K562 (cell line): ENCODE results near the gene PRR14. TPM values are rescaled to one million over a fixed set of nuclear protein-coding genes. Genes with fewer than 3 reads are reported as not detected.

Experiments
- ARID2 ChIP-seq: fragments of 450-650 bp; IDR thresholded peaks from 2 replicates; pipeline ENCODE4 v1.6.1; 2017; ENCODE audit warnings: antibody characterized with exemption, mild to moderate bottlenecking
- IRF2 ChIP-seq: sonication (generic); formaldehyde crosslinking; IDR thresholded peaks from 2 replicates; pipeline ENCODE4 v1.8.1; 2022; ENCODE audit warnings: mild to moderate bottlenecking, missing genetic modification reagents
- JUND ChIP-seq, 2 experiments: IDR thresholded peaks; 2 replicates in 1 of 2; 3 replicates in 1 of 2; pipeline ENCODE4 v1.6.1; 2011; ENCODE audit warnings: borderline replicate concordance in 2 of 2, low read depth in 2 of 2, low read length in 2 of 2, improper control_type of control experiment in 1 of 2, missing biosample characterization in 1 of 2, missing genetic modification characterization in 1 of 2, missing genetic modification reagents in 1 of 2
- MTA2 ChIP-seq: fragments of 450-650 bp; IDR thresholded peaks from 2 replicates; pipeline ENCODE4 v1.6.1; 2016; ENCODE audit warnings: low read depth
- MTF1 ChIP-seq: fragments of 250-450 bp; sonication (Bioruptor Pico); IDR thresholded peaks from 2 replicates; pipeline ENCODE4 v1.9.0; 2021; ENCODE audit warnings: moderate library complexity, mild to moderate bottlenecking, inconsistent platforms, borderline replicate concordance
- NR1H2 ChIP-seq: sonication (generic); formaldehyde crosslinking; IDR thresholded peaks from 2 replicates; pipeline ENCODE4 v1.4.0; 2020; ENCODE audit warnings: mild to moderate bottlenecking, missing genetic modification reagents
- NR2C1 ChIP-seq, 2 experiments: fragments of 450-650 bp; IDR thresholded peaks; 2 replicates each; pipeline ENCODE4 v1.6.1; 2017; ENCODE audit warnings: mild to moderate bottlenecking in 2 of 2, antibody characterized with exemption in 1 of 2, inconsistent platforms in 1 of 2, missing compliant biosample characterization in 1 of 2, missing genetic modification characterization in 1 of 2
- OTX1 ChIP-seq: fragments of 450-650 bp; formaldehyde crosslinking; IDR thresholded peaks from 2 replicates; pipeline ENCODE4 v1.4.0; 2022; ENCODE audit warnings: mild to moderate bottlenecking
- POLR3G ChIP-seq: IDR thresholded peaks from 2 replicates; pipeline ENCODE4 v1.6.1; 2011; ENCODE audit not compliant: insufficient read length, insufficient replicate concordance; ENCODE audit errors: extremely low read depth
- SMARCA5 ChIP-seq: fragments of 450-650 bp; IDR thresholded peaks from 2 replicates; pipeline ENCODE4 v1.6.1; 2016
- SMARCB1 ChIP-seq: IDR thresholded peaks from 2 replicates; pipeline ENCODE4 v1.6.1; 2011; ENCODE audit warnings: improper control_type of control experiment, low read depth; ENCODE audit not compliant: insufficient read length
- SNRNP70 ChIP-seq: fragments of 200-400 bp; formaldehyde crosslinking; optimal IDR thresholded peaks from 2 replicates; pipeline ENCODE3; 2017; ENCODE audit warnings: low read depth, low read length
- USF2 ChIP-seq: sonication (generic); formaldehyde crosslinking; IDR thresholded peaks from 2 replicates; pipeline ENCODE4 v1.5.0; 2020; ENCODE audit warnings: missing genetic modification reagents
- ZBTB34 ChIP-seq: fragments of 250-450 bp; sonication (Bioruptor Pico); IDR thresholded peaks from 2 replicates; pipeline ENCODE4 v1.8.0; 2021; ENCODE audit warnings: mild to moderate bottlenecking, moderate library complexity
- ZHX1 ChIP-seq: fragments of 150-350 bp; conservative IDR thresholded peaks from 2 replicates; pipeline ENCODE4 v1.6.1; 2014; ENCODE audit warnings: low read length
- ZNF143 ChIP-seq: sonication (generic); formaldehyde crosslinking; IDR thresholded peaks from 2 replicates; pipeline ENCODE4 v1.9.0; 2022; ENCODE audit warnings: mild to moderate bottlenecking, missing genetic modification reagents
- ZNF408 ChIP-seq: fragments of 250-450 bp; sonication (Bioruptor Pico); IDR thresholded peaks from 2 replicates; pipeline ENCODE4 v1.4.0; 2020; ENCODE audit warnings: low read depth, mild to moderate bottlenecking, moderate library complexity
- ZNF518B ChIP-seq: fragments of 250-450 bp; sonication (Bioruptor Pico); IDR thresholded peaks from 2 replicates; pipeline ENCODE4 v1.5.0; 2021; ENCODE audit warnings: mild to moderate bottlenecking, moderate library complexity
- ZNF785 ChIP-seq: fragments of 250-450 bp; sonication (Bioruptor Pico); IDR thresholded peaks from 2 replicates; pipeline ENCODE4 v1.4.0; 2020; ENCODE audit warnings: mild to moderate bottlenecking
- polyA plus RNA-seq, 8 experiments: library from polyadenylated mRNA; depleted of rRNA in 4 of 8; stranded (reverse) in 5 of 8; unstranded in 3 of 8; fragments of >200 nt; fragmentation: Nextera tagmentation in 2 of 8; fragmentation: Illumina TruSeq in 1 of 8; extraction: Ambion mirVana in 2 of 8; extraction: Trizol in 1 of 8; gene quantifications; 2 replicates each; pipeline versions ENCODE4 v1.2.1 to v1.2.3, GENCODE V29; 2011 to 2014; ENCODE audit warnings: inconsistent platforms in 1 of 8, missing spikeins in 1 of 8
- total RNA-seq, 7 experiments: library from RNA; depleted of rRNA in 6 of 7; stranded (reverse); fragments of >200 nt in 6 of 7; fragmentation: Illumina TruSeq in 2 of 7; extraction: Trizol in 2 of 7; gene quantifications; 2 replicates each; pipeline versions ENCODE4 v1.2.1 to v1.2.3, GENCODE V29; 2011 to 2021; ENCODE audit warnings: low replicate concordance in 1 of 7

PRR14 gene
- total and polyA plus RNA-seq, 9 of the 15 experiments (the other 6 are each of a cell fraction or from before 2014, with no cell fraction given): 2.2 to 63.1 (median 11.5) TPM

GRCh38 chr16:30628628-30629540 lies 21.9 kb upstream of the PRR14 start (continued):
- no peak for TF ChIP-seq ZNF408 (CRISPR knock-in tag)
- TF ChIP-seq ZNF143 (CRISPR knock-in tag): no peak
- TF ChIP-seq POLR3G: no peak
- TF ChIP-seq SMARCA5: no peak
- no peak for TF ChIP-seq IRF2
- no peak for TF ChIP-seq SNRNP70
- TF ChIP-seq ZHX1: no peak
- no peak for TF ChIP-seq SMARCB1
- no peak for TF ChIP-seq ZBTB34 (CRISPR knock-in tag)
- peak; percentile 13; the same call in 1 of the 2 replicates for TF ChIP-seq MTA2
- no peak for TF ChIP-seq ZNF785
- no peak for TF ChIP-seq MTF1 (CRISPR knock-in tag)
- no peak for TF ChIP-seq OTX1 (CRISPR knock-in tag)
- TF ChIP-seq NR2C1 (IDR thresholded peaks at IDR 0.05): peak; percentile 97
- TF ChIP-seq NR2C1 (tag; IDR thresholded peaks at IDR 0.05): peak; percentile 98
- TF ChIP-seq NR1H2 (CRISPR knock-in tag): no peak
- no peak for TF ChIP-seq ZNF518B (CRISPR knock-in tag)
- TF ChIP-seq JUND (IDR thresholded peaks at IDR 0.05; ENCODE audit: borderline replicate concordance, low read depth, low read length): no peak
- no peak; the same call in 2 of the 3 replicates for TF ChIP-seq JUND (tag; IDR thresholded peaks at IDR 0.05; ENCODE audit: borderline replicate concordance, low read depth, low read length)
- TF ChIP-seq USF2 (CRISPR knock-in tag): no peak
- TF ChIP-seq ARID2: peak; percentile 71; the same call in 1 of the 2 replicates
